ENCODE data around the gene CYREN. TPM values are rescaled to one million over a fixed set of nuclear protein-coding genes. Genes with fewer than 3 reads are reported as not detected.
A peak's percentile ranks its signal among the peaks of the same experiment; 100 is the strongest.

CYREN gene
- total and polyA plus RNA-seq, 4 donors = 22.4 to 50.2 (median 39.7) TPM

GRCh38 chr7:135152442-135152841, 18.1 kb downstream of the CYREN start:
- TF ChIP-seq CTCF (IDR thresholded peaks at IDR 0.05; ENCODE audit: control extremely low read depth, extremely low read depth) = no peak
- H3K27ac ChIP-seq (ENCODE audit: low read depth in 1 of 2, low read length in 1 of 2) = peak overlapping the region in 1 of 2 donors; percentile 36
- H3K9ac ChIP-seq (ENCODE audit: insufficient read depth in 1 of 2, low read length in 2 of 2) = no peak overlapping the region
- H3K27me3 ChIP-seq (ENCODE audit: control insufficient read depth in 3 of 3, insufficient read depth in 3 of 3, low read length in 2 of 3) = no peaks in the 10 kb centered on the region
- ATAC-seq (ENCODE audit: insufficient read depth, low FRiP score) (no peak), DNase-seq (no peak)
- peaks cover 0 to 2% (median 0%) of the 10 kb centered on the region in 4 donors for H3K36me3 ChIP-seq (ENCODE audit: control insufficient read depth in 4 of 4, insufficient read depth in 4 of 4, low read length in 4 of 4)
- H3K4me3 ChIP-seq = no peak overlapping the region
- peaks cover 0 to 12% (median 10%) of the 10 kb centered on the region in 5 donors for H3K4me1 ChIP-seq (ENCODE audit: control insufficient read depth in 5 of 5, insufficient read depth in 5 of 5, low read length in 5 of 5)
- peaks cover 0 to 4% (median 2%) of the 10 kb centered on the region in 4 donors for H3K9me3 ChIP-seq (ENCODE audit: control insufficient read depth in 4 of 4, insufficient read depth in 3 of 4, low read length in 3 of 4)
- WGBS, 2 donors = 85 to 97% methylated on average over 1 of the region's 1 CpG

- Histone ChIP-seq H3K27ac (ENCODE audit: low read depth in 1 of 2, low read length in 1 of 2) (peak overlapping the region; percentile 66 to 80), H3K27me3 (ENCODE audit: control insufficient read depth in 3 of 3, insufficient read depth in 3 of 3, low read length in 2 of 3) (no peaks in the 10 kb centered on the region), H3K36me3 (ENCODE audit: control insufficient read depth in 4 of 4, insufficient read depth in 4 of 4, low read length in 4 of 4) (peaks cover 0 to 2% (median 0%) of the 10 kb centered on the region in 4 donors), H3K9ac (ENCODE audit: insufficient read depth in 1 of 2, low read length in 2 of 2) (no peak overlapping the region), H3K4me3 (no peak overlapping the region), H3K4me1 (ENCODE audit: control insufficient read depth in 5 of 5, insufficient read depth in 5 of 5, low read length in 5 of 5) (peaks cover 0 to 14% (median 9%) of the 10 kb centered on the region in 5 donors), H3K9me3 (ENCODE audit: control insufficient read depth in 4 of 4, insufficient read depth in 3 of 4, low read length in 3 of 4) (peaks cover 0 to 4% (median 1%) of the 10 kb centered on the region in 4 donors)
- no peak for TF ChIP-seq CTCF (IDR thresholded peaks at IDR 0.05; ENCODE audit: control extremely low read depth, extremely low read depth)
- WGBS, 2 donors = 32 to 45% methylated on average over 6 of the region's 6 CpGs
- DNase-seq = no peak
- ATAC-seq (ENCODE audit: insufficient read depth, low FRiP score) = peak; percentile 15
These were observed 19.0 kb downstream of the CYREN start for GRCh38 chr7:135151533-135151932.

- no peak overlapping the region for H3K4me3 ChIP-seq
- H3K9ac ChIP-seq (ENCODE audit: insufficient read depth in 1 of 2, low read length in 2 of 2) = no peak overlapping the region
- no peaks in the 10 kb centered on the region for H3K27me3 ChIP-seq (ENCODE audit: control insufficient read depth in 3 of 3, insufficient read depth in 3 of 3, low read length in 2 of 3)
- H3K36me3 ChIP-seq (ENCODE audit: control insufficient read depth in 4 of 4, insufficient read depth in 4 of 4, low read length in 4 of 4) = peaks cover 0 to 2% (median 0%) of the 10 kb centered on the region in 4 donors
- no peak for ATAC-seq (ENCODE audit: insufficient read depth, low FRiP score)
- no peak for TF ChIP-seq CTCF (IDR thresholded peaks at IDR 0.05; ENCODE audit: control extremely low read depth, extremely low read depth)
- H3K27ac ChIP-seq (ENCODE audit: low read depth in 1 of 2, low read length in 1 of 2) = peak overlapping the region; percentile 66 to 80
- peaks cover 0 to 15% (median 9%) of the 10 kb centered on the region in 5 donors for H3K4me1 ChIP-seq (ENCODE audit: control insufficient read depth in 5 of 5, insufficient read depth in 5 of 5, low read length in 5 of 5)
- WGBS, 2 donors = 51 to 61% methylated on average over 2 of the region's 2 CpGs
- no peak for DNase-seq
- peaks cover 0 to 2% (median 1%) of the 10 kb centered on the region in 4 donors for H3K9me3 ChIP-seq (ENCODE audit: control insufficient read depth in 4 of 4, insufficient read depth in 3 of 4, low read length in 3 of 4)
These were observed 19.4 kb downstream of the CYREN start for GRCh38 chr7:135151132-135151531.

All from lung (tissue), 12 donors.